Measurements from ENCODE around the gene RPUSD2. TPM values are rescaled to one million over a fixed set of nuclear protein-coding genes. Genes with fewer than 3 reads are reported as not detected.

Gene RPUSD2
- polyA plus RNA-seq (ENCODE audit: insufficient read length) = 9.2 TPM
- long read RNA-seq, donor 1, transcript RPUSD2-203 (1 exons, 631 nt) = major isoform, 7 of 11 reads
- long read RNA-seq, donor 1, partial matches to known transcripts = 0 of 11 reads
- long read RNA-seq, donor 1, other reads (novel, unspliced or antisense) = 0 of 11 reads
- long read RNA-seq, donor 2, transcript RPUSD2-201 (3 exons, 2,358 nt) = minor isoform, 6 of 13 reads
- long read RNA-seq, donor 2, transcript RPUSD2-203 (1 exons, 631 nt) = major isoform, 7 of 13 reads
- long read RNA-seq, donor 2, partial matches to known transcripts = 0 of 13 reads
- long read RNA-seq, donor 2, other reads (novel, unspliced or antisense) = 0 of 13 reads
- long read RNA-seq, donor 3, partial matches to known transcripts = 0 of 5 reads
- long read RNA-seq, donor 3, other reads (novel, unspliced or antisense) = 0 of 5 reads
- long read RNA-seq, donor 4, partial matches to known transcripts = 0 of 2 reads
- long read RNA-seq, donor 4, other reads (novel, unspliced or antisense) = 0 of 2 reads
- long read RNA-seq, donor 5, transcript RPUSD2-203 (1 exons, 631 nt) = major isoform, 6 of 12 reads
- long read RNA-seq, donor 5, transcript RPUSD2-201 (3 exons, 2,358 nt) = major isoform, 6 of 12 reads
- long read RNA-seq, donor 5, partial matches to known transcripts = 0 of 12 reads
- long read RNA-seq, donor 5, other reads (novel, unspliced or antisense) = 0 of 12 reads
- long read RNA-seq, donor 6, transcript RPUSD2-201 (3 exons, 2,358 nt) = major isoform, 7 of 9 reads
- long read RNA-seq, donor 6, partial matches to known transcripts = 0 of 9 reads
- long read RNA-seq, donor 6, other reads (novel, unspliced or antisense) = 0 of 9 reads
- long read RNA-seq, donor 7, transcript RPUSD2-201 (3 exons, 2,358 nt) = major isoform, 7 of 14 reads
- long read RNA-seq, donor 7, transcript RPUSD2-203 (1 exons, 631 nt) = major isoform, 7 of 14 reads
- long read RNA-seq, donor 7, partial matches to known transcripts = 0 of 14 reads
- long read RNA-seq, donor 7, other reads (novel, unspliced or antisense) = 0 of 14 reads
- long read RNA-seq, donor 8, partial matches to known transcripts = 0 of 5 reads
- long read RNA-seq, donor 8, other reads (novel, unspliced or antisense) = 0 of 5 reads

- peak; percentile 94 for DNase-seq
Observed at GRCh38 chr15:40569129-40569953, at the start of gene RPUSD2. Gene RPUSD2, plus strand, starts transcription at chr15:40569299. Its CDS starts 39 bp downstream, at chr15:40569338.

GRCh38 chr15:40523611-40524010 is 45.5 kb upstream of the RPUSD2 start:
- DNase-seq = no peak

GRCh38 chr15:40525855-40526254 is 43.2 kb upstream of the RPUSD2 start:
- DNase-seq = no peak

- no peak for DNase-seq
Observed at GRCh38 chr15:40528801-40529200, 40.3 kb upstream of the RPUSD2 start.

GRCh38 chr15:40533763-40534364 is 35.2 kb upstream of the RPUSD2 start:
- no peak for DNase-seq

- DNase-seq = no peak
Observed at GRCh38 chr15:40534371-40534770, 34.7 kb upstream of the RPUSD2 start.

GRCh38 chr15:40536501-40536900 is 32.6 kb upstream of the RPUSD2 start:
- peak; percentile 12 for DNase-seq

- peak; percentile 34 for DNase-seq
Observed at GRCh38 chr15:40538976-40539375, 30.1 kb upstream of the RPUSD2 start.

GRCh38 chr15:40543082-40543481 is 26.0 kb upstream of the RPUSD2 start:
- DNase-seq = no peak

- no peak for DNase-seq
Observed at GRCh38 chr15:40543631-40544294, 25.3 kb upstream of the RPUSD2 start.

GRCh38 chr15:40545457-40545856 is 23.6 kb upstream of the RPUSD2 start:
- no peak for DNase-seq

- no peak for DNase-seq
Observed at GRCh38 chr15:40548610-40549009, 20.5 kb upstream of the RPUSD2 start.

GRCh38 chr15:40549894-40550293 is 19.2 kb upstream of the RPUSD2 start:
- DNase-seq = no peak

GRCh38 chr15:40550341-40551037 is 18.6 kb upstream of the RPUSD2 start:
- DNase-seq = no peak

- no peak for DNase-seq
Observed at GRCh38 chr15:40554161-40554525, 15.0 kb upstream of the RPUSD2 start.

- DNase-seq = no peak
Observed at GRCh38 chr15:40555876-40556275, 13.2 kb upstream of the RPUSD2 start.

GRCh38 chr15:40558952-40559742 is 10.0 kb upstream of the RPUSD2 start:
- no peak for DNase-seq

- no peak for DNase-seq
Observed at GRCh38 chr15:40562691-40563090, 6.4 kb upstream of the RPUSD2 start.

- no peak for DNase-seq
Observed at GRCh38 chr15:40563426-40563825, 5.7 kb upstream of the RPUSD2 start.
